H54 (cell line): ENCODE data around the gene PCCA.

Experiments
- DNase-seq: peaks from one replicate; pipeline ENCODE4 v3.0.0; 2011; ENCODE audit warnings: low spot score, mixed read lengths; ENCODE audit not compliant: insufficient read length
- FAIRE-seq: peaks from 3 replicates; lab custom pipeline; 2011; peaks lifted over from hg19 to GRCh38; lab: Jason Lieb, UNC
- POLR2A ChIP-seq: IDR thresholded peaks from 2 replicates; pipeline ENCODE4 v1.6.1; 2011; ENCODE audit warnings: low read depth, mild to moderate bottlenecking, low read length

The PCCA gene

GRCh38 chr13:100535426-100536135 lies 446.7 kb downstream of the PCCA start:
- TF ChIP-seq POLR2A, result no peak
- DNase-seq (no peak), FAIRE-seq (no peak)

DNA sequence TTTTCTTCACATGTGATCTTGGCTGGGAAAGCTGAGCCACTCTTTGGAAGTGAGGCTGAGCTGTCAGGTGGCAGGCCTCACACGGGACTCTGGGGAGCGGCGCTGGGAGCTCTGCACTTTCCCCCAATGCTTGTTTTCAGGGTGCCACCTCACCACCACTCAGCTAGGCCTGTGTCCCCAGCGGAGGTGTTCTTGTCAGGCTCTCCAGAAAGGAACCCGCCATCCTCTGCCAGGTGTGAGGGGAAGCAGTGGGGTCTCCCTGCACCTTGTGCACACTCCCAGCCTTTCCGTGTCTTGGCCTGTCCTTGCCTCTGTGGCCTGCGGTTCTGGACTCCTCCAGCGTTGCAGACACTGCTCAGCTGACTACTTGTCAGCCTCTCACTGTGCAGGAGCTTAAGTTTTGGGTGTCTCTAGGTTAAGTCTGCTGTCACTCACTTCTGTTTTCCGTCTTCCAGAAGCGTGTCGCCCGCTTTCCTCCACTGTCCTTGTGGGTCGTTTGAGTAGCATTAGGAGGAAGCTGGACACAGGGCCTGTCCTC lies 447.8 kb downstream of the PCCA start:
- DNase-seq (no peak), FAIRE-seq (no peak)
- no peak for TF ChIP-seq POLR2A

DNA sequence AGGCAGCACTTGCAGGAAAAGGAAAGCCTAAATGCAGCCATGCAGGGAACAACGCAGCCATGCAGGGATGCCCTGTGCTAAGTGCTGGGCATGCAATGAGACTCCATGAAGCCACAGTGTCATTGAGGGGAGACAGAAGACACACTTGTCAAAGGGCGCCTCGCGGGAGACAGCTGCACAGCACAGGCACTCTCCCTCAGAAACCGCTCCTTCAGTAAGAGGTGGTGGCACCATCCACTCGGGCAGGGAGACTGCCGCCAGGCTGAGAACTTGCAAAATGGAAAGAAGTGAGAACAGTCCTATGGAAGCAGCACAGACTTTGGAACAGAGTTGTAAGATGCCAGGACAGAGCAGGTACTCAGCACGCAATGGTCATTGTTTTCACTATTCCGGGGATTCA lies 448.6 kb downstream of the PCCA start:
- TF ChIP-seq POLR2A, result no peak
- DNase-seq (no peak), FAIRE-seq (no peak)

DNA sequence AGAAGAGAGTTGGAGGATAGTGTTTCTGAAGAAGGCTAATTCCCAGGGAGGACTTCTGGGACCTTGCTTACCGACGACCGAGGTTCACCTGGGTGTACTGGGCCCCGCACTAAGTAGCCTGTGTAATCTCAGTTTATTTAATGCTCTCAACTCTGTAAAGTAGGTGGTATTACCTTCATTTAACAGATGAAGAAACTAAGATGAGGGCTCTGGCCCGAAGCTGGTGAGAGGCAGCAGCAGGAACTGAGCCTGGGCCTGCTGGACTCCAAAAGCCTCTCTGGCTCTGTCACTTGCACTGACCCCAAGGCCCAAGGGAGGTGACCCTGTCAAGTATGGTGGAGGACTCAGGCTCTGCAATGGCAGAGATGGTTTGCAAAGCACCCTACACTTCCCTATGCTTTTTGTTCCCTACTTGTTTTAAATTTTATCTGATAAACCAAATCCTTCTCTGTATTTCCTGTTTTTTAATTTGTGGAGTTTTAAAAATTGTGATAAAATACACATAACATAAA lies 449.1 kb downstream of the PCCA start:
- no peak for DNase-seq
- no peak for TF ChIP-seq POLR2A
- no peak for FAIRE-seq

GRCh38 chr13:100540621-100541020 lies 451.7 kb downstream of the PCCA start:
- DNase-seq (no peak), FAIRE-seq (no peak)
- no peak for TF ChIP-seq POLR2A

DNA sequence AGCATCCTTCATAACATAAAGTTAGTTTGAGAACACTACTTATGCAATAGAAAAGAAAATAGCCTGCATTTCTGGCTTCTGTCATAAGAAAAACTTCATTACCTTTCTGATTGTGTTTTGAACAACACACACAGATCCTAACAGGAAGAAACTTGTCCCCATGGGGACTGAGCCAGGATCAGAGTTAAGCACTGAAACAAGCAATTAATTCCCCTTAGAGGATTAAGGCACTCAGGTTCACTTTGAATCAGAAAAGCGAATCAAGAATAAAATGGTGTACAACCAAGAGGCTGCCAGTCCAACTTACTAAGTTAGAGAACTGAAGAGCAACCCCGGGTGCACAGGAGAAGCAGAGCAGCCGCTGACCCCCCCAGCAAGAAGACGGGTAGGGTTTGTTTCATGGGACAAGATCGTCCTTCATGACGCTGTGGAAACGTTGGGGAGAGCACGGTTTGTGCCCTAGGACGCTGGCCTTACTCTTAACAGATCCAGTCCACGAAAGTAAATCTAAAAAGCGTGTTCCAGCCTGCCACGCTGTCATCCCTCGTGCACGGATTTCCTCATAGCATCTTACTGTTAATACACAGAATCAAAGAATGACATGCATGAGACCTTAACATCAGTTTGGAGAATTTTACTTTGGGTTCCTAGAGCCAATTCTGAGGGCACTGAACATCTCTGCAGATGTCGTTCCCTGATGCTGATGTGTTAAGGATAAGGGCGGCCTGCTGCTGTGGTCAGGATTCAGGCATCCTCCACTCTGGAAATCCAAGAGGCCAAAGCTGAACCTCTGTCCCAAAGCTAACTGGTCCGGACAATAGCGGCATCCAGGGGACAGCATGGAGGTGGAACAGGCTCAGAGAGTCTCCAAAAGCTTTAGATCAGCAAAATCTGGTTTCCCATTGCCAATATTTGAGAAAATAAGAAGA lies 453.3 kb downstream of the PCCA start:
- TF ChIP-seq POLR2A, result no peak
- DNase-seq (no peak), FAIRE-seq (no peak)

DNA sequence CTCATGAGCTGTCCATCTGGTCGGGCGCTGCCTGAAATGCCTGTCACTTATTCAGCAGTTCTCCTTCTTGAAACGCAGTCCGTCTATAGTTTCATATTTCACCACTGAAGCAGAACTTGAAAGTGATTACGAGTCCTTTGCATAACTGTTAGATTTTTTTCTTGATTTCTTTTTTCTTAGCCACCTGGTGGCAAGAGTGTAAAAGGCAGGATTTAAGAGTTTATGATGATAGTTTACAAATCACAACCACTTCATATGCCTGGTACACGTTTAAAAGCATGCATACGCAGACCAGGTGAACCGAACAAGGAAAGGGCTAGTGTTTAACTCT lies 453.9 kb downstream of the PCCA start:
- peak; percentile 93 for FAIRE-seq
- peak; percentile 68 for DNase-seq
- TF ChIP-seq POLR2A, result no peak

DNA sequence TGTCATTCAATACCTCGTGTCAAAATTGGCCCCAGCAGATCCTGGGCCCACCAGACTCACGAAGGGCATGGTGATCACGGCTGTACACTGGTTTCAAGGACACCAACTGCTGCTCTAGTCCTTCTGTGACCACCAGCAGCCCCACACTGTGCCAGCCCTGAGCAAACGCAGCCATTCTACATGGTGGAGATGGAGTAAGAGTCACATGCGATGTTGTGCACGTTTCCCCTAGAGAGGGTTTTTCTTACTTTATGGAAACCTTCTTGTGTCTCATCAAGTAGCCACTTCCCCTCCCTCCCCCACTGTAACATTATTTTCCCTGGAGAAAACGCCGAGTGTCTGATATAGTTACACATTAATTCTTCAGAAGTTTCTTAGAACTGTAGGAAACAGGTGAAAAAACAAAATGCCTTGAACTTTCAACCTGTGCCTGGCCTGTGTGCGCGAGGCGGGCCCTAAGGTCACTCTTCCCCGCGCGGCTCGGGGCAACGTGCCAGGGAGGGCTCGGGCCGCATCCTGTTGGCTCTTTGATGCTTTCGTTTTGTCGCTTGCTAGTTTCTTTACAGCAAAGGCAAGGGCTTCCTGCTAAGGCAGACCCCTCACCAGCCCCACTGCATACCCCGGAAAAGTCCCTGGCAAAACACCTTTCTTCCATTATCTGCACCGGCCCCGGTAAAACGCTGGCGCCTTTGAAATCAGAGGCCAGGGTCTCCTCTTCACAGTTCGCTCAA lies 455.1 kb downstream of the PCCA start:
- no peak for DNase-seq
- no peak for FAIRE-seq
- TF ChIP-seq POLR2A, result no peak

DNA sequence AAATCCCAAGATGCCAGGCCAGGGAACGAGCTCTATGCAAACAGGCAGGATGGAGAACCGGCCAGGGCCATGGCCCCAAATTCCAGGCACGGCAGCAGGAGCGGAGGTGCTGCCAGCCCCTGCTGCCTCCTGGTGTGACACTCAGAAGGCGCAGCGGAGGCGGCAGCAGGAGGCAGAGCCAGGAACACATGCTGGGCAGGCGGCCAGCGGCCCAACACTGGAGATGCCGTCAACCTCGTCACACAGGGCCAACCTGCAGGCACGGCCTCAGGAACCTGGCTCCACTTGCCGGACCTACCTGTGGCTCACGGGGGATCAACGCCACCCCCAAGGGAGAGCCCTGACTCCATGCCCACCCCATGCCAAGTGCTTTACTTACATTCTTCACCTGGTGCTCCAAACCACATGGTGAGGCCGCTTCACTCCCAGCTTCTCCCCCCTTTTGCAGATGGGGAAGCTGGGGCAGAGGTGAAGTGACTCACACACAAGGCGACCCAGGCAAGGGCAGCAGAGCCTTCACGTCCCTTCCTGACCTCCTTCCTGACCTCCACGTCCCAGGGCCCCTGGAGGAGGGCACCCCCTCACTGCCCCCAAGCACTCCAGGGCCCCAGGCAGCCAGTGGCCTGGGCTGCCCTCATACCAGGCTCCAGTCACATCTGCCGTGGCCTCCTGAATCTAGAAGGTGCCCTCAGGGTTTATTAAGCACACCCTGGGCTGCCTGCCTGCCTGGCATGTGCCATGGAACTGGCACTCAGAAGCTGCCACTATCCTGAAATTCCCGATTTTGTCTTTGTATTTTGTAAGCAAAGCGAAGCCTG lies 456.2 kb downstream of the PCCA start:
- no peak for FAIRE-seq
- no peak for TF ChIP-seq POLR2A
- no peak for DNase-seq

DNA sequence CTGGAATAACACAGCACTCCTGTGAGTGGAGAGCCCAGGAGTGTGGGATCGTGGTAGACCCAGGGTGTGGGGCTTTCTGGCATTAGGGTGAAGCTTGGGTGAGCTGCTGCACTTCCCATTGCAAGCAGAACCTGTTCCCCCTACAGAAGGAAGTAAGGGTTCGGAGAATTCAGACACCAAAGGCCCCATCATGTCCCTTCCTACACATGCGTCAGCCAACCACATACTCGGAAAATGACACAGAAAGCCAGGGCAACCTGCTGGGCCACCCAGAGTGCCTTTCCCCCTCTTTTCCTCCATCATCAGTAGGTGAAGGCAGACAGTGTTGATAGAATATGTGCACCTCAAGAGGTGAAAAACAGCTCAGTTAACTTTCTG lies 456.8 kb downstream of the PCCA start:
- FAIRE-seq, result no peak
- no peak for TF ChIP-seq POLR2A
- DNase-seq, result no peak

GRCh38 chr13:100546713-100547405 lies 458.0 kb downstream of the PCCA start:
- TF ChIP-seq POLR2A, result no peak
- DNase-seq, result no peak
- FAIRE-seq, result no peak

- DNase-seq (no peak), FAIRE-seq (no peak)
- TF ChIP-seq POLR2A, result no peak
These were observed 458.9 kb downstream of the PCCA start for GRCh38 chr13:100547791-100548201.

- no peak for TF ChIP-seq POLR2A
- DNase-seq (no peak), FAIRE-seq (no peak)
These were observed 460.4 kb downstream of the PCCA start for GRCh38 chr13:100549316-100549715.
